Adrenal gland (tissue), 5 donors: ENCODE results near the gene SMIM24.

ENCODE experiments used
- CTCF ChIP-seq, 6 experiments: fragments of 450-650 bp in 4 of 6; fragments of 200-600 bp in 2 of 6; sonication (generic) in 1 of 6; IDR thresholded peaks; 1 replicate in 5 of 6; 2 replicates in 1 of 6; pipeline versions ENCODE4 v1.5.1 to v1.8.0; 2016 to 2021; ENCODE audit warnings: antibody characterized with exemption in 6 of 6, mild to moderate bottlenecking in 2 of 6, moderate library complexity in 1 of 6
- POLR2A ChIP-seq, 2 donors: fragments of 450-650 bp; IDR thresholded peaks; one replicate each; pipeline ENCODE4 v1.6.1; 2017; ENCODE audit warnings: antibody characterized with exemption in 2 of 2, mild to moderate bottlenecking in 2 of 2, moderate library complexity in 1 of 2
- donor health status: DM: no; HTN: no; CAD: no.

GRCh38 chr19:3519126-3519525, 38.8 kb upstream of the SMIM24 start:
- TF ChIP-seq CTCF (IDR thresholded peaks at IDR 0.05), result no peak
- no peak for TF ChIP-seq POLR2A (IDR thresholded peaks at IDR 0.05)
